PC-3 (cell line): Measurements from ENCODE around the gene AGRP. TPM values are rescaled to one million over a fixed set of nuclear protein-coding genes. Genes with fewer than 3 reads are reported as not detected.

Experiments used
- ATAC-seq: fragments of 200-7000 bp; cut with Tn5 transposase; 2 replicates; pipeline ENCODE4 v1.9.1; 2020; ENCODE audit warnings: mild to moderate bottlenecking, moderate library complexity
- BruUV-seq: library from RNA; stranded (reverse); fragments of 400-500 nt; replicated peaks from 2 replicates; lab custom pipeline; 2021; lab: Mats Ljungman, UMichigan
- CTCF ChIA-PET: fragments of 300-600 bp; sonication (Branson Sonifier 250); formaldehyde crosslinking; loops from one replicate; lab custom pipeline; 2022; ENCODE audit warnings: antibody characterized with exemption; lab: Charles Lee
- POLR2A ChIA-PET: fragments of 300-600 bp; sonication (Branson Sonifier 250); formaldehyde crosslinking; loops from one replicate; lab custom pipeline; 2022; ENCODE audit warnings: antibody characterized with exemption; ENCODE audit not compliant: unreplicated experiment; lab: Charles Lee
- DNase-seq: peaks from one replicate; pipeline ENCODE4 v3.0.0-alpha.2; 2015
- H2AFZ ChIP-seq: fragments of 300-600 bp; sonication (generic); 2 replicates; pipeline ENCODE4 v1.6.0; 2016; ENCODE audit warnings: antibody characterized with exemption, low read length
- H3F3A ChIP-seq: fragments of 300-600 bp; sonication (generic); one replicate; pipeline ENCODE4 v1.6.0; 2017; ENCODE audit warnings: antibody characterized with exemption, low read length, control low read depth, mild to moderate bottlenecking; ENCODE audit not compliant: unreplicated experiment
- H3K27ac ChIP-seq: fragments of 300-600 bp; sonication (generic); 2 replicates; pipeline ENCODE4 v1.5.1; 2016; ENCODE audit warnings: mild to moderate bottlenecking, low read length
- H3K27me3 ChIP-seq: fragments of 300-600 bp; sonication (generic); 2 replicates; pipeline ENCODE4 v1.6.1; 2016; ENCODE audit warnings: low read length, mixed read lengths
- H3K36me3 ChIP-seq: fragments of 300-600 bp; sonication (generic); 2 replicates; pipeline ENCODE4 v1.6.1; 2016; ENCODE audit warnings: low read depth, mixed run types, low read length, mixed read lengths
- H3K4me1 ChIP-seq: fragments of 300-600 bp; sonication (generic); 2 replicates; pipeline ENCODE4 v1.5.1; 2016; ENCODE audit warnings: low read length; ENCODE audit not compliant: insufficient read depth
- H3K4me2 ChIP-seq: fragments of 300-600 bp; sonication (generic); 2 replicates; pipeline ENCODE4 v1.6.0; 2016; ENCODE audit warnings: low read length
- H3K4me3 ChIP-seq: fragments of 300-600 bp; sonication (generic); 2 replicates; pipeline ENCODE4 v1.5.1; 2016; ENCODE audit warnings: mild to moderate bottlenecking, low read length, mixed read lengths
- H3K79me2 ChIP-seq: fragments of 300-600 bp; sonication (generic); 2 replicates; pipeline ENCODE4 v1.6.1; 2017; ENCODE audit warnings: low read length, mixed read lengths
- H3K9ac ChIP-seq: fragments of 300-600 bp; sonication (generic); 2 replicates; pipeline ENCODE4 v1.6.0; 2016; ENCODE audit warnings: mild to moderate bottlenecking, low read length
- H3K9me2 ChIP-seq: fragments of 300-600 bp; sonication (generic); replicated peaks from 2 replicates; pipeline ENCODE4 v1.6.1; 2016; ENCODE audit warnings: mixed run types, low read length, mixed read lengths
- H3K9me3 ChIP-seq: fragments of 300-600 bp; sonication (generic); 2 replicates; pipeline ENCODE4 v1.6.1; 2016; ENCODE audit warnings: low read length, mixed read lengths
- H4K20me1 ChIP-seq: fragments of 300-600 bp; sonication (generic); 2 replicates; pipeline ENCODE4 v1.6.1; 2016; ENCODE audit warnings: low read length, mixed read lengths
- EZH2 ChIP-seq: fragments of 300-600 bp; sonication (generic); IDR thresholded peaks from one replicate; pipeline ENCODE4 v1.6.1; 2017; ENCODE audit warnings: antibody characterized with exemption, mild to moderate bottlenecking, low read length; ENCODE audit not compliant: unreplicated experiment
- EZH2phosphoT487 ChIP-seq: fragments of 300-600 bp; sonication (generic); IDR thresholded peaks from 2 replicates; pipeline ENCODE4 v1.6.1; 2018; ENCODE audit warnings: mild to moderate bottlenecking, antibody characterized with exemption, low read length, borderline replicate concordance
- intact Hi-C: fragments of 100-400 bp; cut with micrococcal nuclease; formaldehyde crosslinking; loops from 2 replicates; pipeline ENCODE4 v1.9.0; 2023
- total RNA-seq: library from RNA; depleted of rRNA; stranded (reverse); fragments of >200 nt; gene quantifications from 2 replicates; pipeline ENCODE4 v1.2.3, GENCODE V29; 2014
- TF ChIP-seq, protein P1 (sequence below): fragments of 300-600 bp; sonication (generic); conservative IDR thresholded peaks from 2 replicates; pipeline ENCODE4 v1.5.1; 2017; ENCODE audit warnings: antibody characterized with exemption, low read depth, mild to moderate bottlenecking, low read length

Gene AGRP
- total RNA-seq, 1 experiment from 2014 or later = not detected

DNA sequence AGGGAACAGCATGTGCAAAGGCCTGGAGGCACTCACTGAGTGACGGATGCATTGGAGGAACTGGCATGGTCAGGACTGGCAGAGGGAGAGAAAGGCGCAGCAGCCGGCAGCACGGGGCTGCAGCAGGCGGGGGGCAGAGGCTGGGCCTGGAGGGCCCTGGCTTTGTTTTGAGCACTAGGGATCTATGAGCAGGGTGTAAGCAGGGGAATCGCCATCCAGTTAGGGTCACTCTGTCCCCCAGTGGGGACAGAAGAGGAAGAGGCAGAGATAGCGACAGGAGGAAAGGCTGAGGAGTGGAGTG, 38.3 kb downstream of the AGRP start:
- POLR2A ChIA-PET = no interaction called here

DNA sequence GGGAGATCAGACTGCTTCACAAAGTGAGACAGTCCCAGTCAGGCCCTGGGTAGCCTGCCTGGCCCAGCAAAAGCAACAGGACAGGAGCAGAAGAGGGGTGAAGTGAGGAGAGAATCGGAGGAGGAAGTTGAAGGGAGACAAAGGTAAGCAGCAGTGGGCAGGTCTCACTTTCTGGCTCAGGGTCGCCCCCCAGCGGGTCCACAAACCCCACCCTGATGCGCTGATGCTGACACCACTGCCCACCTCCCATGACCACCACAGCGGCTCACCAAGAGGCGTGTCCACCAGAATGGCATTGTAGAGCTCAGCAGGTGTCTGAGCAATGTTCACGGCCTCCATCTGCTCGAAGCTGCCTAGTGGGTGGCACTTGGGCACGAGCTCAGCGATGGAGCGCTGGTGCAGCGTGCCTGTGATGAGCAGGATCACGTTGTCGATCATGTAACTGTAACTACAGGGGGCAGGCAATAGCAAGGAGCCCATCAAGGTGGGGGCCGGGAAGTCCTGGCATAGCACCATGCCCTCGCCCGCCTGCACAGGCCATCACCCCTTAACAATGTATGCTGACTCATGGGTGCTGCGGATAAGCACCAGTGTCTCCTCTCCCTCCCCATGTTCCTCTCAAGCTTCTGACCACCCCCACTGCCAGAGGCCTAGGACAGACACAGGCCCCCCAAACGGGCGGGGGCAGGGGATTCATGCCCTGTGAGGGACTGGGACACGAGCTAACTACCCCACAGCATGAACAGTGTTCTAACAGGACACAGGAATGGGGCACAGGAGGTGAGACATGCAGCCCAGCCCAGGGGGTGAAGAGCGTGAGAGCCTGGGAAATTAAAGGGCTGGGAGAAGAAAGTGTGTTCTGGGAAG, 38.9 kb downstream of the AGRP start:
- no peak for DNase-seq
- Histone ChIP-seq H3K27me3 (no peaks in the 10 kb centered on the region), H2AFZ (no peak overlapping the region), H3K36me3 (no peaks in the 10 kb centered on the region), H4K20me1 (no peaks in the 10 kb centered on the region), H3K9me2 (no peaks in the 10 kb centered on the region), H3K4me2 (no peak overlapping the region), H3K9ac (no peak overlapping the region), H3K4me3 (no peak overlapping the region), H3F3A (no peaks in the 10 kb centered on the region), H3K4me1 (no peaks in the 10 kb centered on the region), H3K27ac (no peak overlapping the region), H3K79me2 (no peaks in the 10 kb centered on the region), H3K9me3 (no peaks in the 10 kb centered on the region)
- no TSS peak for BruUV-seq
- intact Hi-C loops = no loop called here
- CTCF ChIA-PET = no interaction called here
- TF ChIP-seq EZH2 = no peak
- TF ChIP-seq, protein P1, sequence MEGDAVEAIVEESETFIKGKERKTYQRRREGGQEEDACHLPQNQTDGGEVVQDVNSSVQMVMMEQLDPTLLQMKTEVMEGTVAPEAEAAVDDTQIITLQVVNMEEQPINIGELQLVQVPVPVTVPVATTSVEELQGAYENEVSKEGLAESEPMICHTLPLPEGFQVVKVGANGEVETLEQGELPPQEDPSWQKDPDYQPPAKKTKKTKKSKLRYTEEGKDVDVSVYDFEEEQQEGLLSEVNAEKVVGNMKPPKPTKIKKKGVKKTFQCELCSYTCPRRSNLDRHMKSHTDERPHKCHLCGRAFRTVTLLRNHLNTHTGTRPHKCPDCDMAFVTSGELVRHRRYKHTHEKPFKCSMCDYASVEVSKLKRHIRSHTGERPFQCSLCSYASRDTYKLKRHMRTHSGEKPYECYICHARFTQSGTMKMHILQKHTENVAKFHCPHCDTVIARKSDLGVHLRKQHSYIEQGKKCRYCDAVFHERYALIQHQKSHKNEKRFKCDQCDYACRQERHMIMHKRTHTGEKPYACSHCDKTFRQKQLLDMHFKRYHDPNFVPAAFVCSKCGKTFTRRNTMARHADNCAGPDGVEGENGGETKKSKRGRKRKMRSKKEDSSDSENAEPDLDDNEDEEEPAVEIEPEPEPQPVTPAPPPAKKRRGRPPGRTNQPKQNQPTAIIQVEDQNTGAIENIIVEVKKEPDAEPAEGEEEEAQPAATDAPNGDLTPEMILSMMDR = no peak
- no peak for TF ChIP-seq EZH2phosphoT487
- POLR2A ChIA-PET = interaction anchor here (0.6 kb wide), 1 partner anchor 136 kb away, joined by 4 read pairs; no protein-coding TSS in a partner anchor
- no peak for ATAC-seq

More for the DNA sequence above, 38.3 kb downstream of the AGRP start:
- no peak overlapping the region for H3K27ac ChIP-seq
- no peaks in the 10 kb centered on the region for H3F3A ChIP-seq
- no peak overlapping the region for H3K4me2 ChIP-seq
- H3K9me2 ChIP-seq = no peaks in the 10 kb centered on the region
- no peaks in the 10 kb centered on the region for H3K4me1 ChIP-seq
- H3K27me3 ChIP-seq = no peaks in the 10 kb centered on the region
- DNase-seq (no peak), ATAC-seq (no peak)
- no peak overlapping the region for H3K9ac ChIP-seq
- no peaks in the 10 kb centered on the region for H3K36me3 ChIP-seq
- H3K79me2 ChIP-seq = no peaks in the 10 kb centered on the region
- no TSS peak for BruUV-seq
- intact Hi-C loops = no loop called here
- no peak overlapping the region for H2AFZ ChIP-seq
- CTCF ChIA-PET = interaction anchor here (1.0 kb wide), 1 partner anchor 17 kb away, joined by 3 read pairs; no protein-coding TSS in a partner anchor
- no peak overlapping the region for H3K4me3 ChIP-seq
- no peaks in the 10 kb centered on the region for H4K20me1 ChIP-seq
- TF ChIP-seq EZH2 (no peak), EZH2phosphoT487 (no peak)
- TF ChIP-seq, protein P1 = no peak
- no peaks in the 10 kb centered on the region for H3K9me3 ChIP-seq

DNA sequence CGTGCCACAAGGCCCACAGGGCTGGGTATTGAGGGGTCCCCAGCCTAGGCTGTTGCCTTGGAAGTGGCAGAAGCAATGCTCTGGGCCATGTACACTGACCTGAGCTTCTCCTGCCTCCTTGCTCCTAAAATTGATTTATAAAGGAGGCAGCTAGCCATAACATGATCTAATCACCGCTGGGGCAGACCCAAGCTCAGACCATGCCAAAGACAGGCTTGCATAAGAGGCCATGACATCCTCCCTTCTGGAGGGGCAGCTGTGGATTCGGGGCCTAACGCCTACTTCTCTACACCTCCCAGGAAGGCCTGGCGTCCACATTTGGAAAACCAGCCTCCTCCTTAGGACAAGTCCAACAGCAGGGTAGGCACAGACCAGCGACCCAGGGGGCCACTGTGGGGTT, 40.1 kb downstream of the AGRP start:
- BruUV-seq = no TSS peak
- no peak overlapping the region for H3K4me3 ChIP-seq
- no peaks in the 10 kb centered on the region for H3K4me1 ChIP-seq
- H3K79me2 ChIP-seq = no peaks in the 10 kb centered on the region
- intact Hi-C loops = no loop called here
- TF ChIP-seq, protein P1 = no peak
- TF ChIP-seq EZH2phosphoT487 (no peak), EZH2 (no peak)
- CTCF ChIA-PET = no interaction called here
- H4K20me1 ChIP-seq = no peaks in the 10 kb centered on the region
- no peaks in the 10 kb centered on the region for H3K27me3 ChIP-seq
- no peaks in the 10 kb centered on the region for H3F3A ChIP-seq
- no peak overlapping the region for H3K4me2 ChIP-seq
- no peaks in the 10 kb centered on the region for H3K36me3 ChIP-seq
- ATAC-seq (no peak), DNase-seq (no peak)
- POLR2A ChIA-PET = no interaction called here
- H3K9me2 ChIP-seq = no peaks in the 10 kb centered on the region
- no peaks in the 10 kb centered on the region for H3K9me3 ChIP-seq
- no peak overlapping the region for H2AFZ ChIP-seq
- H3K27ac ChIP-seq = no peak overlapping the region
- H3K9ac ChIP-seq = no peak overlapping the region
